ENCODE data around the gene CLASRP.

The CLASRP gene

GRCh38 chr19:45087531-45087930 is 48.7 kb downstream of the CLASRP start:
- peak in 1 of 2 donors; percentile 47 for DNase-seq

GRCh38 chr19:45090034-45090433 is 51.2 kb downstream of the CLASRP start:
- no peak for DNase-seq

- DNase-seq: no peak
Observed at GRCh38 chr19:45090606-45091005, 51.8 kb downstream of the CLASRP start.

- DNase-seq: peak; percentile 94 to 98
Observed at GRCh38 chr19:45091031-45091923, 52.4 kb downstream of the CLASRP start.

GRCh38 chr19:45092747-45093678 is 54.2 kb downstream of the CLASRP start, which contains the start of gene PPP1R37:
Gene PPP1R37, plus strand, starts transcription at chr19:45093179. Its CDS starts 147 bp downstream, at chr19:45093326.
- peak; percentile 90 to 92 for DNase-seq

GRCh38 chr19:45094137-45094536 is 55.3 kb downstream of the CLASRP start:
- no peak for DNase-seq

GRCh38 chr19:45094707-45095106 is 55.9 kb downstream of the CLASRP start:
- DNase-seq: no peak

GRCh38 chr19:45095496-45096413 is 56.9 kb downstream of the CLASRP start:
- DNase-seq: no peak

- DNase-seq: no peak
Observed at GRCh38 chr19:45096700-45097099, 57.9 kb downstream of the CLASRP start.

GRCh38 chr19:45097450-45097775 is 58.6 kb downstream of the CLASRP start:
- no peak for DNase-seq

- DNase-seq: no peak
Observed at GRCh38 chr19:45097776-45098520, 59.1 kb downstream of the CLASRP start.

- DNase-seq: no peak
Observed at GRCh38 chr19:45098521-45099466, 59.9 kb downstream of the CLASRP start.

- no peak for DNase-seq
Observed at GRCh38 chr19:45099467-45100191, 60.8 kb downstream of the CLASRP start.

GRCh38 chr19:45100201-45100600 is 61.4 kb downstream of the CLASRP start:
- no peak for DNase-seq

- DNase-seq: no peak
Observed at GRCh38 chr19:45100846-45101252, 62.0 kb downstream of the CLASRP start.

- DNase-seq: no peak
Observed at GRCh38 chr19:45101806-45102205, 63.0 kb downstream of the CLASRP start.

- no peak for DNase-seq
Observed at GRCh38 chr19:45102481-45102880, 63.6 kb downstream of the CLASRP start.

GRCh38 chr19:45103156-45103507 is 64.3 kb downstream of the CLASRP start:
- DNase-seq: peak in 1 of 2 donors; percentile 40

- no peak for DNase-seq
Observed at GRCh38 chr19:45103508-45104319, 64.9 kb downstream of the CLASRP start.

Data from stimulated activated CD4-positive, alpha-beta T cell treated with anti-CD3 and anti-CD28 coated beads, Interleukin-2, amount 100 ng/mL, for 24 hours (primary cell).